Glutamatergic neuron (in vitro differentiated cells): ENCODE data around the gene DDX23. TPM values are rescaled to one million over a fixed set of nuclear protein-coding genes. Genes with fewer than 3 reads are reported as not detected.
"Not testable (repeated sequence)": the region's sequence is repeated elsewhere in the genome, so short reads cannot be mapped to it uniquely, and the experiment has no call there.

Experiments
- DNase-seq: peaks from one replicate; pipeline ENCODE4 v3.0.0; 2022
- H3K27ac Mint-ChIP-seq: one replicate; pipeline ENCODE4 v1.8.0; 2020; ENCODE audit warnings: mild to moderate bottlenecking, mixed read lengths, inconsistent platforms; ENCODE audit not compliant: unreplicated experiment
- H3K27me3 Mint-ChIP-seq: one replicate; pipeline ENCODE4 v1.8.0; 2020; ENCODE audit warnings: mild to moderate bottlenecking, moderate library complexity, mixed read lengths, inconsistent platforms; ENCODE audit not compliant: unreplicated experiment
- H3K36me3 Mint-ChIP-seq: one replicate; pipeline ENCODE4 v1.8.0; 2020; ENCODE audit warnings: mild to moderate bottlenecking, mixed read lengths, inconsistent platforms; ENCODE audit not compliant: unreplicated experiment
- H3K4me1 Mint-ChIP-seq: one replicate; pipeline ENCODE4 v1.8.0; 2020; ENCODE audit warnings: mild to moderate bottlenecking, low read depth, mixed read lengths, inconsistent platforms; ENCODE audit not compliant: unreplicated experiment
- H3K4me3 Mint-ChIP-seq: one replicate; pipeline ENCODE4 v1.8.0; 2020; ENCODE audit warnings: mild to moderate bottlenecking, mixed read lengths, inconsistent platforms; ENCODE audit not compliant: unreplicated experiment
- H3K9me3 Mint-ChIP-seq: one replicate; pipeline ENCODE4 v1.8.0; 2020; ENCODE audit warnings: mild to moderate bottlenecking, moderate library complexity, mixed read lengths, inconsistent platforms; ENCODE audit not compliant: unreplicated experiment
- CTCF ChIP-seq: fragments of 200-600 bp; sonication (generic); IDR thresholded peaks from one replicate; pipeline ENCODE4 v1.5.0; 2021; ENCODE audit not compliant: partially characterized antibody, unreplicated experiment
- total RNA-seq: library from RNA; stranded (reverse); fragmentation: NEBNext Ultra II Directional; extraction: Animal tissue kit (Norgen Biotek cat#: 25700); gene quantifications from one replicate; pipeline ENCODE4 v1.2.1, GENCODE V29; 2021; ENCODE audit not compliant: unreplicated experiment

The DDX23 gene
- total RNA-seq, 1 donor from 2014 or later = 65.7 TPM

- Mint-ChIP-seq H3K27ac (peak overlapping the region; percentile 8), H3K27me3 (peaks cover 15% of the 10 kb centered on the region), H3K36me3 (no peaks in the 10 kb centered on the region), H3K9me3 (peaks cover 5% of the 10 kb centered on the region), H3K4me1 (peaks cover 17% of the 10 kb centered on the region), H3K4me3 (peak overlapping the region; percentile 34)
- TF ChIP-seq CTCF = no peak
- no peak for DNase-seq
Measured at GRCh38 chr12:48863291-48863690, 11.3 kb upstream of the DDX23 start.

- peaks cover 15% of the 10 kb centered on the region for H3K27me3 Mint-ChIP-seq
- peaks cover 5% of the 10 kb centered on the region for H3K9me3 Mint-ChIP-seq
- peaks cover 17% of the 10 kb centered on the region for H3K4me1 Mint-ChIP-seq
- no peak for TF ChIP-seq CTCF
- H3K4me3 Mint-ChIP-seq = no peak overlapping the region
- H3K36me3 Mint-ChIP-seq = no peaks in the 10 kb centered on the region
- H3K27ac Mint-ChIP-seq = no peak overlapping the region
- DNase-seq = no peak
Measured at GRCh38 chr12:48862760-48863159, 10.8 kb upstream of the DDX23 start.

- no peak for DNase-seq
- no peaks in the 10 kb centered on the region for H3K36me3 Mint-ChIP-seq
- H3K4me3 Mint-ChIP-seq = no peak overlapping the region
- no peak for TF ChIP-seq CTCF
- peaks cover 17% of the 10 kb centered on the region for H3K4me1 Mint-ChIP-seq
- no peak overlapping the region for H3K27ac Mint-ChIP-seq
- peaks cover 15% of the 10 kb centered on the region for H3K27me3 Mint-ChIP-seq
- peaks cover 5% of the 10 kb centered on the region for H3K9me3 Mint-ChIP-seq
Measured at GRCh38 chr12:48861111-48861510, 9.1 kb upstream of the DDX23 start.

- H3K27ac Mint-ChIP-seq, H3K9me3 Mint-ChIP-seq, H3K36me3 Mint-ChIP-seq, H3K4me3 Mint-ChIP-seq, DNase-seq: not testable (repeated sequence)
- peaks cover 14% of the 10 kb centered on the region for H3K27me3 Mint-ChIP-seq
- peaks cover 11% of the 10 kb centered on the region for H3K4me1 Mint-ChIP-seq
Measured at GRCh38 chr12:48860236-48860635, 8.3 kb upstream of the DDX23 start.

GRCh38 chr12:48859607-48860006 is 7.6 kb upstream of the DDX23 start:
- Mint-ChIP-seq H3K27ac (no peak overlapping the region), H3K36me3 (no peaks in the 10 kb centered on the region), H3K4me1 (peaks cover 7% of the 10 kb centered on the region), H3K27me3 (peaks cover 11% of the 10 kb centered on the region), H3K4me3 (no peak overlapping the region), H3K9me3 (peaks cover 1% of the 10 kb centered on the region)
- DNase-seq = no peak
- no peak for TF ChIP-seq CTCF

- TF ChIP-seq CTCF = no peak
Measured at GRCh38 chr12:48858043-48858442, 6.1 kb upstream of the DDX23 start.

More at GRCh38 chr12:48858043-48858442, 6.1 kb upstream of the DDX23 start:
- no peaks in the 10 kb centered on the region for H3K36me3 Mint-ChIP-seq
- H3K4me1 Mint-ChIP-seq = peaks cover 4% of the 10 kb centered on the region
- H3K27me3 Mint-ChIP-seq = peaks cover 9% of the 10 kb centered on the region
- H3K27ac Mint-ChIP-seq = no peak overlapping the region
- H3K4me3 Mint-ChIP-seq = no peak overlapping the region
- no peak for DNase-seq
- H3K9me3 Mint-ChIP-seq = peaks cover 3% of the 10 kb centered on the region
